PC-9 (cell line): ENCODE measurements around the gene GALNT14. TPM values are rescaled to one million over a fixed set of nuclear protein-coding genes. Genes with fewer than 3 reads are reported as not detected.

Source experiments
- BruUV-seq: library from RNA; stranded (reverse); fragments of 400-500 nt; replicated peaks from 2 replicates; lab custom pipeline; 2021; lab: Mats Ljungman, UMichigan
- CTCF ChIA-PET: fragments of 300-600 bp; sonication (Branson Sonifier 250); formaldehyde crosslinking; loops from one replicate; lab custom pipeline; 2022; ENCODE audit warnings: antibody characterized with exemption; lab: Charles Lee
- POLR2A ChIA-PET: fragments of 300-600 bp; sonication (Branson Sonifier 250); formaldehyde crosslinking; loops from one replicate; lab custom pipeline; 2022; ENCODE audit warnings: antibody characterized with exemption; ENCODE audit not compliant: unreplicated experiment; lab: Charles Lee
- DNase-seq, 2 experiments: peaks; one replicate each; pipeline versions ENCODE4 v3.0.0 to v3.0.0-alpha.2; 2015 to 2022; ENCODE audit warnings: mixed read lengths in 1 of 2
- H2AFZ ChIP-seq: fragments of 200-600 bp; sonication (generic); 2 replicates; pipeline ENCODE4 v1.8.1; 2017; ENCODE audit warnings: antibody characterized with exemption
- H3F3A ChIP-seq: fragments of 200-600 bp; sonication (generic); 2 replicates; pipeline ENCODE4 v1.8.1; 2017; ENCODE audit warnings: antibody characterized with exemption, mild to moderate bottlenecking, low read depth; ENCODE audit not compliant: insufficient read depth
- H3K27ac ChIP-seq: fragments of 200-600 bp; sonication (generic); 2 replicates; pipeline ENCODE4 v1.6.1; 2016; ENCODE audit warnings: mixed run types
- H3K27me3 ChIP-seq: fragments of 200-600 bp; sonication (generic); 2 replicates; pipeline ENCODE4 v1.6.1; 2016; ENCODE audit warnings: low read depth, mixed run types; ENCODE audit not compliant: insufficient read depth
- H3K36me3 ChIP-seq: fragments of 200-600 bp; sonication (generic); 2 replicates; pipeline ENCODE4 v1.6.1; 2016; ENCODE audit warnings: low read depth, mixed run types
- H3K4me1 ChIP-seq: fragments of 200-600 bp; sonication (generic); replicated peaks from 2 replicates; pipeline ENCODE4 v1.6.1; 2016; ENCODE audit warnings: mixed run types; ENCODE audit not compliant: insufficient read depth
- H3K4me2 ChIP-seq: fragments of 200-600 bp; sonication (generic); 2 replicates; pipeline ENCODE4 v1.6.1; 2017; ENCODE audit warnings: mixed run types
- H3K4me3 ChIP-seq: fragments of 200-600 bp; sonication (generic); 2 replicates; pipeline ENCODE4 v1.6.1; 2016; ENCODE audit warnings: mixed run types
- H3K79me2 ChIP-seq: fragments of 200-600 bp; sonication (generic); 2 replicates; pipeline ENCODE4 v1.6.1; 2017; ENCODE audit warnings: low read depth, mixed run types
- H3K9me2 ChIP-seq: fragments of 200-600 bp; sonication (generic); 2 replicates; pipeline ENCODE4 v1.8.1; 2017; ENCODE audit warnings: mild to moderate bottlenecking; ENCODE audit not compliant: insufficient read depth
- H3K9me3 ChIP-seq: fragments of 200-600 bp; sonication (generic); 2 replicates; pipeline ENCODE4 v1.8.1; 2016; ENCODE audit warnings: low read depth; ENCODE audit not compliant: insufficient read depth
- H4K20me1 ChIP-seq: fragments of 200-600 bp; sonication (generic); 2 replicates; pipeline ENCODE4 v1.8.1; 2017; ENCODE audit not compliant: insufficient read depth
- CTCF ChIP-seq: fragments of 200-600 bp; sonication (generic); conservative IDR thresholded peaks from 2 replicates; pipeline ENCODE4 v1.6.1; 2017; ENCODE audit warnings: mixed run types, antibody characterized with exemption, mild to moderate bottlenecking, moderate library complexity
- EZH2 ChIP-seq: fragments of 200-600 bp; sonication (generic); IDR thresholded peaks from 2 replicates; pipeline ENCODE4 v1.8.0; 2017; ENCODE audit warnings: antibody characterized with exemption, low read depth
- intact Hi-C: fragments of 100-400 bp; cut with micrococcal nuclease; formaldehyde crosslinking; loops from one replicate; pipeline ENCODE4 v1.10.0; 2022; ENCODE audit not compliant: unreplicated experiment
- total RNA-seq: library from RNA; stranded (reverse); gene quantifications from 2 replicates; pipeline ENCODE4 v1.2.3, GENCODE V29; 2021

GALNT14 gene
- total RNA-seq, 1 experiment from 2014 or later: 3.1 TPM

GRCh38 chr2:31069643-31070325 is 68.5 kb downstream of the GALNT14 start:
- no peak overlapping the region for H3K4me3 ChIP-seq
- TF ChIP-seq EZH2 (no peak), CTCF (no peak)
- ChIA-PET POLR2A (no interaction called here), CTCF (no interaction called here)
- H3K4me2 ChIP-seq: no peak overlapping the region
- H2AFZ ChIP-seq: no peak overlapping the region
- H3K9me3 ChIP-seq: no peaks in the 10 kb centered on the region
- BruUV-seq: no TSS peak
- H3F3A ChIP-seq: no peaks in the 10 kb centered on the region
- no peak overlapping the region for H3K27ac ChIP-seq
- intact Hi-C loops: no loop called here
- no peaks in the 10 kb centered on the region for H3K27me3 ChIP-seq
- no peaks in the 10 kb centered on the region for H3K4me1 ChIP-seq
- peaks cover 12% of the 10 kb centered on the region for H4K20me1 ChIP-seq
- no peaks in the 10 kb centered on the region for H3K9me2 ChIP-seq
- peak in 1 of 2 experiments; percentile 25 for DNase-seq
- H3K79me2 ChIP-seq: peaks cover 38% of the 10 kb centered on the region
- no peaks in the 10 kb centered on the region for H3K36me3 ChIP-seq

- no peak overlapping the region for H3K27ac ChIP-seq
- intact Hi-C loops: no loop called here
- TF ChIP-seq EZH2: no peak
- no peak for TF ChIP-seq CTCF
- H2AFZ ChIP-seq: no peak overlapping the region
- H4K20me1 ChIP-seq: peaks cover 12% of the 10 kb centered on the region
- no peaks in the 10 kb centered on the region for H3K4me1 ChIP-seq
- DNase-seq: no peak
- no peaks in the 10 kb centered on the region for H3K27me3 ChIP-seq
- H3K36me3 ChIP-seq: 0 out of 2 replicates have a peak, but pooled peaks cover 3% of the 10 kb centered on the region
- ChIA-PET CTCF (no interaction called here), POLR2A (no interaction called here)
- no peaks in the 10 kb centered on the region for H3K9me3 ChIP-seq
- H3K9me2 ChIP-seq: no peaks in the 10 kb centered on the region
- BruUV-seq: no TSS peak
- no peak overlapping the region for H3K4me3 ChIP-seq
- no peak overlapping the region for H3K4me2 ChIP-seq
- H3F3A ChIP-seq: no peaks in the 10 kb centered on the region
- peaks cover 26% of the 10 kb centered on the region for H3K79me2 ChIP-seq
These were observed 71.0 kb downstream of the GALNT14 start for GRCh38 chr2:31067259-31067658.

DNA sequence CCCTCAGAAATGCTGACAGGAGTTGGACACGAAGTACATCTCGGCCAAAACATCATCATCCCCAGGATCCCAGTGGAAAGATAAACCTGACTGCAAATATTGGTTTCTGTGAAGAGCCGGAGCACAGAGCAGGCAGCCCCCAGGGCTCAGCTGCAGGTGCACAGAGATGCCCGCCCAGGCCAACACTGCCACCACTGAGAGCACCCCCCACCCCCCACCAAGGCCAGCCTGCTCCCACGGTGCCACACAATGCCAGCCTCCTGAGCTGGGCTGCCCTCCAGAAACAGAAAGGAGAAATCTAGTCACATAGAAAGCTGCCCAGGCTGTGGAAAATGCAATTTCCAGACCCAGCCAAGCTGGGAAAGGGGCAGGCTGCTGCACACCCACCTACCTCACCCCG is 71.7 kb downstream of the GALNT14 start:
- Histone ChIP-seq H3K36me3 (0 out of 2 replicates have a peak, but pooled peaks cover 3% of the 10 kb centered on the region), H3K79me2 (peaks cover 26% of the 10 kb centered on the region), H3K4me2 (no peak overlapping the region), H4K20me1 (peaks cover 12% of the 10 kb centered on the region), H2AFZ (no peak overlapping the region), H3K9me3 (no peaks in the 10 kb centered on the region), H3K9me2 (no peaks in the 10 kb centered on the region), H3F3A (no peaks in the 10 kb centered on the region), H3K27ac (no peak overlapping the region), H3K4me3 (no peak overlapping the region), H3K27me3 (no peaks in the 10 kb centered on the region), H3K4me1 (no peaks in the 10 kb centered on the region)
- intact Hi-C loops: no loop called here
- no TSS peak for BruUV-seq
- CTCF ChIA-PET: interaction anchor here (0.6 kb wide), 1 partner anchor 901 kb away, joined by 5 read pairs; no protein-coding TSS in a partner anchor
- DNase-seq: no peak
- POLR2A ChIA-PET: no interaction called here
- TF ChIP-seq CTCF (no peak), EZH2 (no peak)
